ENCODE measurements around the gene TRIP12.

The TRIP12 gene

DNA sequence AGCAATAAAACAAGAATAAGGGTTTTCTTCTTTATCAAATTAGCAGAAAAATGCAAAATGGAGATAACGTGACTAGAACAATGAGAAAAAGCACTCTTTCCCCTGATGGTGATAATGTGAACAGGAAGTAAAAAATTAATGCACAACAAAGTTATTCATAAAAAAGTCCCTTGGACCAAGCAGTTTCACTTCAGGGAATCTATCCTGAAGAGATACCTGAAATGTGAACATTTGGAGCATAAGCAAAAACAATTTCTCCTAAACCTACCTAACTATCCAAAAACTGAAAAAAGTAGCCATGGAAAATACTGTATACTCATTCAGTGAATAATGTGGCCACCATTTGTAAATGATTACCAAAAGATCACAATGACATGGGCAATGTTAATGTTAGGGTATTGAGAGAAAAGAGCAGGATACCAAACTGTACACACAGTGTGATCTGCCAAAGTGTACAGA lies 48.7 kb downstream of the TRIP12 start:
- H3K27ac ChIP-seq (replicated peaks) = no peak overlapping the region
- TF ChIP-seq SPI1 (IDR thresholded peaks at IDR 0.05; ENCODE audit: borderline replicate concordance, low read depth) = no peak
- TF ChIP-seq, protein P1, sequence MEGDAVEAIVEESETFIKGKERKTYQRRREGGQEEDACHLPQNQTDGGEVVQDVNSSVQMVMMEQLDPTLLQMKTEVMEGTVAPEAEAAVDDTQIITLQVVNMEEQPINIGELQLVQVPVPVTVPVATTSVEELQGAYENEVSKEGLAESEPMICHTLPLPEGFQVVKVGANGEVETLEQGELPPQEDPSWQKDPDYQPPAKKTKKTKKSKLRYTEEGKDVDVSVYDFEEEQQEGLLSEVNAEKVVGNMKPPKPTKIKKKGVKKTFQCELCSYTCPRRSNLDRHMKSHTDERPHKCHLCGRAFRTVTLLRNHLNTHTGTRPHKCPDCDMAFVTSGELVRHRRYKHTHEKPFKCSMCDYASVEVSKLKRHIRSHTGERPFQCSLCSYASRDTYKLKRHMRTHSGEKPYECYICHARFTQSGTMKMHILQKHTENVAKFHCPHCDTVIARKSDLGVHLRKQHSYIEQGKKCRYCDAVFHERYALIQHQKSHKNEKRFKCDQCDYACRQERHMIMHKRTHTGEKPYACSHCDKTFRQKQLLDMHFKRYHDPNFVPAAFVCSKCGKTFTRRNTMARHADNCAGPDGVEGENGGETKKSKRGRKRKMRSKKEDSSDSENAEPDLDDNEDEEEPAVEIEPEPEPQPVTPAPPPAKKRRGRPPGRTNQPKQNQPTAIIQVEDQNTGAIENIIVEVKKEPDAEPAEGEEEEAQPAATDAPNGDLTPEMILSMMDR (IDR thresholded peaks at IDR 0.05; ENCODE audit: insufficient read depth, low read length) = no peak
- no peak for TF ChIP-seq POLR2AphosphoS5 (IDR thresholded peaks at IDR 0.05; ENCODE audit: low read depth)
- TF ChIP-seq, protein P2, sequence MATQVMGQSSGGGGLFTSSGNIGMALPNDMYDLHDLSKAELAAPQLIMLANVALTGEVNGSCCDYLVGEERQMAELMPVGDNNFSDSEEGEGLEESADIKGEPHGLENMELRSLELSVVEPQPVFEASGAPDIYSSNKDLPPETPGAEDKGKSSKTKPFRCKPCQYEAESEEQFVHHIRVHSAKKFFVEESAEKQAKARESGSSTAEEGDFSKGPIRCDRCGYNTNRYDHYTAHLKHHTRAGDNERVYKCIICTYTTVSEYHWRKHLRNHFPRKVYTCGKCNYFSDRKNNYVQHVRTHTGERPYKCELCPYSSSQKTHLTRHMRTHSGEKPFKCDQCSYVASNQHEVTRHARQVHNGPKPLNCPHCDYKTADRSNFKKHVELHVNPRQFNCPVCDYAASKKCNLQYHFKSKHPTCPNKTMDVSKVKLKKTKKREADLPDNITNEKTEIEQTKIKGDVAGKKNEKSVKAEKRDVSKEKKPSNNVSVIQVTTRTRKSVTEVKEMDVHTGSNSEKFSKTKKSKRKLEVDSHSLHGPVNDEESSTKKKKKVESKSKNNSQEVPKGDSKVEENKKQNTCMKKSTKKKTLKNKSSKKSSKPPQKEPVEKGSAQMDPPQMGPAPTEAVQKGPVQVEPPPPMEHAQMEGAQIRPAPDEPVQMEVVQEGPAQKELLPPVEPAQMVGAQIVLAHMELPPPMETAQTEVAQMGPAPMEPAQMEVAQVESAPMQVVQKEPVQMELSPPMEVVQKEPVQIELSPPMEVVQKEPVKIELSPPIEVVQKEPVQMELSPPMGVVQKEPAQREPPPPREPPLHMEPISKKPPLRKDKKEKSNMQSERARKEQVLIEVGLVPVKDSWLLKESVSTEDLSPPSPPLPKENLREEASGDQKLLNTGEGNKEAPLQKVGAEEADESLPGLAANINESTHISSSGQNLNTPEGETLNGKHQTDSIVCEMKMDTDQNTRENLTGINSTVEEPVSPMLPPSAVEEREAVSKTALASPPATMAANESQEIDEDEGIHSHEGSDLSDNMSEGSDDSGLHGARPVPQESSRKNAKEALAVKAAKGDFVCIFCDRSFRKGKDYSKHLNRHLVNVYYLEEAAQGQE (IDR thresholded peaks at IDR 0.05; ENCODE audit: insufficient replicate concordance, low read depth) = no peak
- TF ChIP-seq GABPA (IDR thresholded peaks at IDR 0.05; ENCODE audit: low read depth) = no peak
- H3K27me3 ChIP-seq (ENCODE audit: insufficient read depth, poor library complexity, severe bottlenecking) = no peaks in the 10 kb centered on the region
- no peak overlapping the region for H3K4me3 ChIP-seq (replicated peaks; ENCODE audit: insufficient read depth, low read length)
- no peak for DNase-seq (ENCODE audit: low read depth in 1 of 2, low spot score in 1 of 2)

DNA sequence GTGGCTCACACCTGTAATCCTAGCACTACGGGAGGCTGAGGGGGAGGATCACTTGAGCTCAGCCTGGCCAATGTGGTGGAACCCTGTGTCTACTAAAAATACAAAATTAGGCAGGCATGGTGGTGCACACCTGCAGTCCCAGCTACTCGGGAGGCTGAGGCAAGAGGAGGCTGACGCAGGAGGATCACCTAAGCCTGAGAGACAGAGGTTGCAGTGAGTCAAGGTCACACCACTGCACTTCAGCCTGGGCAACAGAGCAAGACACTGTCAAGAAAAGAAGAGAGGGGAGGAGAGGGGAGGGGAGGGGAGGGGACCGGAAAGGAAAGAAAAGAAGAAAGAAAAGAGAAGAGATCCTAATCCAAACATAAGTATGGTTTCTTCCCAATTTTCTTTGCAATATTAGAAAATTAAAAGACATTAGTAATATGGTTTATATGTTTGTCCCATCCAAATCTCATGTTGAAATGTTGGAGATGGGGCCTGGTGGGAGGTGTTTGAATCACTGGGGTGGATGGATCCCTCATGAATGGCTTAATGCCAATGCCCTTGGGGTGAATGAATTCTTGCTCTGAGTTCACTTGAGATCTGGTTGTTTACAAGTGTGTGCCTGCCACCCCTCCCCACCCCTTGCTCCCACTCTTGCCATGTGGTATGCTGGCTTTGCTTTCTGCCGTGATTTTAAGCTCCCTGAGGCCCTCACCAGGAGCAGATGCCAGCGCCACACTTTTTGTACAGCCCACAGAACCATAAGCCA lies 50.7 kb downstream of the TRIP12 start:
- TF ChIP-seq SPI1 (IDR thresholded peaks at IDR 0.05; ENCODE audit: borderline replicate concordance, low read depth) (no peak), POLR2AphosphoS5 (IDR thresholded peaks at IDR 0.05; ENCODE audit: low read depth) (no peak), GABPA (IDR thresholded peaks at IDR 0.05; ENCODE audit: low read depth) (no peak)
- TF ChIP-seq, protein P1 (IDR thresholded peaks at IDR 0.05; ENCODE audit: insufficient read depth, low read length) = no peak
- TF ChIP-seq, protein P2 (IDR thresholded peaks at IDR 0.05; ENCODE audit: insufficient replicate concordance, low read depth) = no peak
- no peak for DNase-seq (ENCODE audit: low read depth in 1 of 2, low spot score in 1 of 2)
- H3K27me3 ChIP-seq (ENCODE audit: insufficient read depth, poor library complexity, severe bottlenecking) = no peaks in the 10 kb centered on the region

DNA sequence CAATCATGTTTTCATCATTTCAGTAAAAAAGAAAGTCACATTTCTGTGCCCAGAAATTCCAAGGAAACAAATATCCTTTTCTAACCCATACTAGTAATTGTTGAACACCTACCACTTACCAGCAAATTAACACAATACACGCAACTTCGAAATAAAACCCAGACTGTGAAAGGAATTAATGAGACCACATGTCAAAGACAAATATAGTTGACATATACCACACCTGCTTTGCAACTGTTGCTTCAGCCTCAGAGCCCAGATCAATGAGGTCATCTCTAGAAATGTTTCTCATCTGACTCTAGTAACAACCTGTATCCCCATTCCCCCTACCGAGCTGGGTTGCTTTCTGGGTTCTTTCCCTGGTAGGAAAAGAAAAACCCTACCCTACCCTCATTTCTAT lies 52.6 kb downstream of the TRIP12 start:
- Histone ChIP-seq H3K4me3 (replicated peaks; ENCODE audit: insufficient read depth, low read length) (no peak overlapping the region), H3K27ac (replicated peaks) (no peak overlapping the region), H3K27me3 (ENCODE audit: insufficient read depth, poor library complexity, severe bottlenecking) (no peaks in the 10 kb centered on the region)
- DNase-seq (ENCODE audit: low read depth in 1 of 2, low spot score in 1 of 2) = no peak
- TF ChIP-seq SPI1 (IDR thresholded peaks at IDR 0.05; ENCODE audit: borderline replicate concordance, low read depth) = no peak
- no peak for TF ChIP-seq POLR2AphosphoS5 (IDR thresholded peaks at IDR 0.05; ENCODE audit: low read depth)
- no peak for TF ChIP-seq GABPA (IDR thresholded peaks at IDR 0.05; ENCODE audit: low read depth)
- TF ChIP-seq, protein P2 (IDR thresholded peaks at IDR 0.05; ENCODE audit: insufficient replicate concordance, low read depth) = no peak
- TF ChIP-seq, protein P1 (IDR thresholded peaks at IDR 0.05; ENCODE audit: insufficient read depth, low read length) = no peak

More for the DNA sequence above, 50.7 kb downstream of the TRIP12 start:
- no peak overlapping the region for H3K27ac ChIP-seq (replicated peaks)
- H3K4me3 ChIP-seq (replicated peaks; ENCODE audit: insufficient read depth, low read length) = no peak overlapping the region
